ENCODE measurements around the gene LVRN.
"Not testable (repeated sequence)": the region's sequence is repeated elsewhere in the genome, so short reads cannot be mapped to it uniquely, and the experiment has no call there.

LVRN gene, protein sequence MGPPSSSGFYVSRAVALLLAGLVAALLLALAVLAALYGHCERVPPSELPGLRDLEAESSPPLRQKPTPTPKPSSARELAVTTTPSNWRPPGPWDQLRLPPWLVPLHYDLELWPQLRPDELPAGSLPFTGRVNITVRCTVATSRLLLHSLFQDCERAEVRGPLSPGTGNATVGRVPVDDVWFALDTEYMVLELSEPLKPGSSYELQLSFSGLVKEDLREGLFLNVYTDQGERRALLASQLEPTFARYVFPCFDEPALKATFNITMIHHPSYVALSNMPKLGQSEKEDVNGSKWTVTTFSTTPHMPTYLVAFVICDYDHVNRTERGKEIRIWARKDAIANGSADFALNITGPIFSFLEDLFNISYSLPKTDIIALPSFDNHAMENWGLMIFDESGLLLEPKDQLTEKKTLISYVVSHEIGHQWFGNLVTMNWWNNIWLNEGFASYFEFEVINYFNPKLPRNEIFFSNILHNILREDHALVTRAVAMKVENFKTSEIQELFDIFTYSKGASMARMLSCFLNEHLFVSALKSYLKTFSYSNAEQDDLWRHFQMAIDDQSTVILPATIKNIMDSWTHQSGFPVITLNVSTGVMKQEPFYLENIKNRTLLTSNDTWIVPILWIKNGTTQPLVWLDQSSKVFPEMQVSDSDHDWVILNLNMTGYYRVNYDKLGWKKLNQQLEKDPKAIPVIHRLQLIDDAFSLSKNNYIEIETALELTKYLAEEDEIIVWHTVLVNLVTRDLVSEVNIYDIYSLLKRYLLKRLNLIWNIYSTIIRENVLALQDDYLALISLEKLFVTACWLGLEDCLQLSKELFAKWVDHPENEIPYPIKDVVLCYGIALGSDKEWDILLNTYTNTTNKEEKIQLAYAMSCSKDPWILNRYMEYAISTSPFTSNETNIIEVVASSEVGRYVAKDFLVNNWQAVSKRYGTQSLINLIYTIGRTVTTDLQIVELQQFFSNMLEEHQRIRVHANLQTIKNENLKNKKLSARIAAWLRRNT

DNA sequence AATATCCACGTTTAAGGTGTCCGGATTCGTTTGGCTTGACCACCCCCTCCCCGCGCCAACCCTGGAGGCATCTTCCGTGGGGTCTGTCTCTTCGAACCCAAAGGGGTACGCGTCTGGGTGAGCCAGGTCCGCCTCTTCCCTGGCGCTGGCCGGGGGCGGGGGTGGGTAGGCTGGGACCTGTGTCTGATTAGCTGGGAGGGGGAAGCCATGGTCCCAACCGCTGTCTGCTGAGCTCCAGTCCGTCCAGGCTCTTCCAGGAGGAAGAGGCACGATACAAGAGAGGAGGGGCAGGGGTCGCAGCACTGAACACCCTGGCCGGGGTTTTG lies at the start of gene LVRN:
TSS of gene LVRN (plus strand) at position 237 of the 326 bp plus-strand sequence. CDS start 143 bp downstream, outside the sequence.
- H3K4me3 ChIP-seq (ENCODE audit: low read depth, low read length): no peak within 1 kb of the TSS
- TF ChIP-seq, protein P1, sequence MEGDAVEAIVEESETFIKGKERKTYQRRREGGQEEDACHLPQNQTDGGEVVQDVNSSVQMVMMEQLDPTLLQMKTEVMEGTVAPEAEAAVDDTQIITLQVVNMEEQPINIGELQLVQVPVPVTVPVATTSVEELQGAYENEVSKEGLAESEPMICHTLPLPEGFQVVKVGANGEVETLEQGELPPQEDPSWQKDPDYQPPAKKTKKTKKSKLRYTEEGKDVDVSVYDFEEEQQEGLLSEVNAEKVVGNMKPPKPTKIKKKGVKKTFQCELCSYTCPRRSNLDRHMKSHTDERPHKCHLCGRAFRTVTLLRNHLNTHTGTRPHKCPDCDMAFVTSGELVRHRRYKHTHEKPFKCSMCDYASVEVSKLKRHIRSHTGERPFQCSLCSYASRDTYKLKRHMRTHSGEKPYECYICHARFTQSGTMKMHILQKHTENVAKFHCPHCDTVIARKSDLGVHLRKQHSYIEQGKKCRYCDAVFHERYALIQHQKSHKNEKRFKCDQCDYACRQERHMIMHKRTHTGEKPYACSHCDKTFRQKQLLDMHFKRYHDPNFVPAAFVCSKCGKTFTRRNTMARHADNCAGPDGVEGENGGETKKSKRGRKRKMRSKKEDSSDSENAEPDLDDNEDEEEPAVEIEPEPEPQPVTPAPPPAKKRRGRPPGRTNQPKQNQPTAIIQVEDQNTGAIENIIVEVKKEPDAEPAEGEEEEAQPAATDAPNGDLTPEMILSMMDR (IDR thresholded peaks at IDR 0.05; ENCODE audit: low read depth, low read length): no peak

- not testable (repeated sequence) for H3K4me3 ChIP-seq (ENCODE audit: low read depth, low read length)
Measured at GRCh38 chr5:115913623-115914400, 48.5 kb upstream of the LVRN start.

DNA sequence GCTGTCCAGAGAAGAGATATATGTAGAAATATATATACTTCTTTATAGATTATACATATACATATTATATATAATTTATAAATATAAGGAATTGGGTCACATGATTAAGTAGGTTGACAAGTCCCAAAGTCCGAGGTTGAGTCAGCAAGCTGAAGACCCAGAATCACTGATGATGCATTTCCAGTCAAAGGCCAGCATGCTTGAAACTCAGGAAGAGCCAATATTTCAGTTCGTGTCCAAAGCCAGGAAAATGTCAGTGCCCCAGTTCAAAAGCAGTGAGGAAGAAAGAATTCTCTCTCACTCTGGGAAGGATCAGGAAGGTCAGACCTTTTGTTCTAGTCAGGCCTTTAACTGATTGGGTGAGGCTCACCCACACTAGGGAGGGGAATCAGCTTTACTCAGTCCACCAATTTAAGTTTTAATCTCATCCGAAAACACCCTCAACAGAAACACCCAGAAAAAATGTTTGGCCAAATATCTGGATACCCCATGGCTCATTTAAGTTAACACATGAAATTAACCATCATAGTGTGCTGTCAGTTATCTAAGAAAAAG lies 42.0 kb upstream of the LVRN start:
- TF ChIP-seq, protein P1 (IDR thresholded peaks at IDR 0.05; ENCODE audit: low read depth, low read length): no peak
- no peak overlapping the region for H3K4me3 ChIP-seq (ENCODE audit: low read depth, low read length)

DNA sequence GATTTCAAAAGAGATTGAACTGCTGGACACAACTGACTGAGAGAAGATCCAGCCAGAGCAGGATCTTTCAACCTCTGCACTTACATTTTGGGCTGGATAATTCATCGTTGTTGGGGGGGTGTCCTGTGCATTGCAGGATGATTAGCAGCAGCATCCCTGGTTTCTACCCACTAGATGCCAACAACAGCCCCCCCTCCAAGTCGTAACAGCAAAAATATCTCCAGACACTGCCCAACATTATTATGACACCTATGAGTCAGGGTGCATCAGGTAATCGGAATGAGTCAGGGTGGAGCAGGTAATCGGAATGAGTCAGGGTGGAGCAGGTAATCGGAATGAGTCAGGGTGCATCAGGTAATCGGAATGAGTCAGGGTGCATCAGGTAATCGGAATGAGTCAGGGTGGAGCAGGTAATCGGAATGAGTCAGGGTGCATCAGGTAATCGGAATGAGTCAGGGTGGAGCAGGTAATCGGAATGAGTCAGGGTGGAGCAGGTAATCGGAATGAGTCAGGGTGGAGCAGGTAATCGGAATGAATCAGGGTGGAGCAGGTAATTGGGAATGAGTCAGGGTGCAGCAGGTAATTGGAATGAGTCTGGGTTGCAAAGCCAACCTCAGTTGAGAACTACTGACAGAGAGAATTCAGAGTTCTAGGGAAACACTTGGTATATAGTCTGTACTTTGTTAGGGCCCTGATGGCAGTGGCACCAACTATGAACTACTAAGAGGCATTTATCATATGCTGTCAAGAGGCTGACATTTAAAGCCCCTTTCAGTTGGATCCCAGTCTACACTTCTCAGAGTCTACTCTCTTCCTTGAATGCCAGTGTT lies 33.5 kb upstream of the LVRN start:
- not testable (repeated sequence) for H3K4me3 ChIP-seq (ENCODE audit: low read depth, low read length)

- not testable (repeated sequence) for H3K4me3 ChIP-seq (ENCODE audit: low read depth, low read length)
Measured at GRCh38 chr5:115930171-115930570, 32.1 kb upstream of the LVRN start.

- TF ChIP-seq, protein P1 (IDR thresholded peaks at IDR 0.05; ENCODE audit: low read depth, low read length): no peak
- no peak overlapping the region for H3K4me3 ChIP-seq (ENCODE audit: low read depth, low read length)
Measured at GRCh38 chr5:115930630-115931337, 31.5 kb upstream of the LVRN start.

- TF ChIP-seq, protein P1 (IDR thresholded peaks at IDR 0.05; ENCODE audit: low read depth, low read length): no peak
- no peak overlapping the region for H3K4me3 ChIP-seq (ENCODE audit: low read depth, low read length)
Measured at GRCh38 chr5:115932991-115933390, 29.3 kb upstream of the LVRN start.

Data from WI38 (cell line).